Epithelial cell of proximal tubule (primary cell): ENCODE results near the gene COL6A6. TPM values are rescaled to one million over a fixed set of nuclear protein-coding genes. Genes with fewer than 3 reads are reported as not detected.
"Not testable (repeated sequence)": the region's sequence is repeated elsewhere in the genome, so short reads cannot be mapped to it uniquely, and the experiment has no call there.

Source experiments
- DNase-seq: peaks from one replicate; pipeline ENCODE4 v3.0.0-alpha.2; 2011; ENCODE audit warnings: low read depth
- H3K4me3 ChIP-seq: 2 replicates; pipeline ENCODE4 v1.5.1; 2011; ENCODE audit warnings: low read depth, mild to moderate bottlenecking, low read length
- CTCF ChIP-seq: conservative IDR thresholded peaks from 2 replicates; pipeline ENCODE4 v1.5.1; 2012; ENCODE audit warnings: low read depth, mild to moderate bottlenecking, low read length
- total RNA-seq: library from RNA; depleted of rRNA; stranded (reverse); fragments of >200 nt; gene quantifications from 2 replicates; pipeline ENCODE4 v1.2.3, GENCODE V29; 2015

COL6A6 gene
- total RNA-seq, 1 donor from 2014 or later = not detected

GRCh38 chr3:130529486-130530215, 12.7 kb downstream of the COL6A6 start:
- DNase-seq = no peak
- no peak for TF ChIP-seq CTCF
- H3K4me3 ChIP-seq = no peak overlapping the region

DNA sequence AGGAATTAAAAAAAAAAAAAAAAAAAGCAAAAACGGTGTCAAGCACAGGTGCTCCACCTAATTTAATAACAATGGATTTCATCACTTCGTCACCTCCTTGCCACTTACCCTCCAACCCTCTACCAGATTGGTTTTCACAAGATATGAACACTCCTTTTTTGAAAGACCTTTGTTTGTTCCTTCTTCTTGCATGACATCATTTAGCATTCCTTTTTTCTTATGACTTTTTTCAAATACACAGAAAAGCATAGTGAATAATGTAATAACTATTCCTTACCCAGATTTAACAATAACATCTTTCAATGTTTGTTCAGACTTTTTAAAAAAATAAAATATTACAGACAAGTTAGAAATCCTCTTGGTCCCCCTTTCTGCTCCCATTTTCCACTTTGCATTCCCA, 16.3 kb downstream of the COL6A6 start:
- no peak for DNase-seq
- no peak for TF ChIP-seq CTCF
- no peak overlapping the region for H3K4me3 ChIP-seq

GRCh38 chr3:130537673-130538304, 20.8 kb downstream of the COL6A6 start:
- no peak for TF ChIP-seq CTCF
- no peak for DNase-seq
- H3K4me3 ChIP-seq = no peak overlapping the region

- no peak for DNase-seq
- TF ChIP-seq CTCF = peak; percentile 86
- H3K4me3 ChIP-seq = no peak overlapping the region
These were observed 22.0 kb downstream of the COL6A6 start for GRCh38 chr3:130539005-130539404.

DNA sequence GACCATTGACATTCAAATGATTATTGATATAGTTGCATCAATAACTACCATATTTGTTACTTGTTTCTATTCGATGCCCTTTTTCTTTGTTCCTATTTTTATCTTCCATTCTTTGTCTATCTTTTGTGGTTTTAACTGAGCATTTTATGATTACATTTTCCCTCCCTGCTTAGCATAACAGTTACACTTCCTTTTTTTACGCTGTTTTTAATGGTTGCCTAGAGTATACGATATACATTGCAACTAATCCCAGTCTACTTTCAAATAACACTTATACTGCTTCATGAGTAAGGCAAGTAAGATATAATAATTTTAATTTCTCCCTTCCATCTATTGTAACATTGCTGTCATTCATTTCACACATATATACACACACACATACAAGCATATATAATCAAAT, 26.3 kb downstream of the COL6A6 start:
- no peak for TF ChIP-seq CTCF
- DNase-seq = no peak
- H3K4me3 ChIP-seq = no peak overlapping the region

GRCh38 chr3:130546920-130547679, 30.1 kb downstream of the COL6A6 start:
- no peak overlapping the region for H3K4me3 ChIP-seq
- no peak for DNase-seq
- no peak for TF ChIP-seq CTCF

DNA sequence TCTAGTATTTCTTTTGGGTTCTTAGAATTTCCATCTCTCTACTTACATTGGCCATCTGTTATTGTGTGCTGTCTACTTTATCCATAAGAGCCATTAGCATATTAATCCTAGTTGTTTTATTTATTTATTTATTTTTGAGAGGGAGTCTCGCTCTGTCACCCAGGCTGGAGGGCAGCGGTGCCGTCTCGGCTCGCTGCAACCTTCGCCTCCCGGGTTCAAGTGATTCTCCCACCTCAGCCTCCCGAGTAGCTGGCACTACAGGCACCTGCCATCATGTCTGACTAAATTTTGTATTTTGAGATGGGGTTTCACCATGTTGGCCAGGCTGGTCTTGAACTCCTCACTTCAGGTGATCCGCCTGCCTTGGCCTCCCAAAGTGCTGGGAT, 30.7 kb downstream of the COL6A6 start:
- not testable (repeated sequence) for DNase-seq

More for the DNA sequence above, 30.7 kb downstream of the COL6A6 start:
- H3K4me3 ChIP-seq = not testable (repeated sequence)
